ENCODE results near the gene GALNT17.

GALNT17 gene

GRCh38 chr7:71237945-71238344 lies 106.0 kb downstream of the GALNT17 start:
- Histone ChIP-seq H3K27ac (ENCODE audit: extremely low read depth, low read depth, low read length) (no peak overlapping the region), H3K4me1 (ENCODE audit: control insufficient read depth, insufficient read depth, low read length) (no peaks in the 10 kb centered on the region), H3K36me3 (ENCODE audit: control insufficient read depth in 2 of 2, insufficient read depth in 1 of 2, low read length in 2 of 2) (no peaks in the 10 kb centered on the region), H3K4me3 (ENCODE audit: low read depth, low read length) (no peak overlapping the region), H3K9me3 (ENCODE audit: control insufficient read depth, insufficient read depth, low read depth, low read length) (no peaks in the 10 kb centered on the region)
- POLR2A ChIA-PET = no interaction called here
- no peak for TF ChIP-seq BCL11B (tag by site-specific recombination; IDR thresholded peaks at IDR 0.05; ENCODE audit: low read depth)
- TF ChIP-seq TSHZ1 (tag by site-specific recombination; IDR thresholded peaks at IDR 0.05; ENCODE audit: borderline replicate concordance) = no peak
- TF ChIP-seq ZBTB49 (tag by site-specific recombination; IDR thresholded peaks at IDR 0.05; ENCODE audit: low read depth) = no peak
- TF ChIP-seq ZNF157 (tag by site-specific recombination; IDR thresholded peaks at IDR 0.05) = no peak
- CTCF ChIA-PET = no interaction called here

GRCh38 chr7:71238581-71239295 lies 106.8 kb downstream of the GALNT17 start:
- ChIA-PET POLR2A (no interaction called here), CTCF (interaction anchor here (0.6 kb wide), 1 partner anchor 37 kb away, joined by 3 read pairs; no protein-coding TSS in a partner anchor)
- H3K4me1 ChIP-seq (ENCODE audit: control insufficient read depth, insufficient read depth, low read length) = no peaks in the 10 kb centered on the region
- H3K9me3 ChIP-seq (ENCODE audit: control insufficient read depth, insufficient read depth, low read depth, low read length) = no peaks in the 10 kb centered on the region
- no peaks in the 10 kb centered on the region for H3K36me3 ChIP-seq (ENCODE audit: control insufficient read depth in 2 of 2, insufficient read depth in 1 of 2, low read length in 2 of 2)
- H3K27ac ChIP-seq (ENCODE audit: extremely low read depth, low read depth, low read length) = no peak overlapping the region
- H3K4me3 ChIP-seq (ENCODE audit: low read depth, low read length) = no peak overlapping the region
- TF ChIP-seq HOXA7 (CRISPR knock-in tag; IDR thresholded peaks at IDR 0.05; ENCODE audit: borderline replicate concordance) = no peak
- no peak for TF ChIP-seq ZNF513 (tag by site-specific recombination; IDR thresholded peaks at IDR 0.05)
- no peak for TF ChIP-seq ZNF214 (tag by site-specific recombination; IDR thresholded peaks at IDR 0.05; ENCODE audit: borderline replicate concordance)
- no peak for TF ChIP-seq ZEB2 (tag by site-specific recombination; IDR thresholded peaks at IDR 0.05)
- no peak for TF ChIP-seq ZBTB8A (tag by site-specific recombination; IDR thresholded peaks at IDR 0.05)
- no peak for TF ChIP-seq ZNF621 (tag by site-specific recombination; IDR thresholded peaks at IDR 0.05)
- no peak for TF ChIP-seq ZNF692 (tag by site-specific recombination; IDR thresholded peaks at IDR 0.05)
- no peak for TF ChIP-seq ZNF324 (tag by site-specific recombination; IDR thresholded peaks at IDR 0.05)
- no peak for TF ChIP-seq ZNF354C (tag by site-specific recombination; IDR thresholded peaks at IDR 0.05; ENCODE audit: borderline replicate concordance, low read depth)
- TF ChIP-seq YY1 (tag by site-specific recombination; IDR thresholded peaks at IDR 0.05) = no peak
- no peak for TF ChIP-seq ZNF639 (tag by site-specific recombination; IDR thresholded peaks at IDR 0.05)
- no peak for TF ChIP-seq ZNF658 (tag by site-specific recombination; IDR thresholded peaks at IDR 0.05)

All from HEK293 (cell line).